GM18873 (cell line): Measurements from ENCODE around the gene AP2S1.
A peak's percentile ranks its signal among the peaks of the same experiment; 100 is the strongest.
"Not testable (repeated sequence)": the region's sequence is repeated elsewhere in the genome, so short reads cannot be mapped to it uniquely, and the experiment has no call there.

ENCODE experiments used
- ATAC-seq: cut with Tn5 transposase; IDR thresholded peaks from one replicate; pipeline ENCODE4 v1.9.1; 2021; ENCODE audit warnings: mild to moderate bottlenecking, moderate library complexity, moderate number of reproducible peaks; ENCODE audit not compliant: unreplicated experiment, low FRiP score

AP2S1 gene

DNA sequence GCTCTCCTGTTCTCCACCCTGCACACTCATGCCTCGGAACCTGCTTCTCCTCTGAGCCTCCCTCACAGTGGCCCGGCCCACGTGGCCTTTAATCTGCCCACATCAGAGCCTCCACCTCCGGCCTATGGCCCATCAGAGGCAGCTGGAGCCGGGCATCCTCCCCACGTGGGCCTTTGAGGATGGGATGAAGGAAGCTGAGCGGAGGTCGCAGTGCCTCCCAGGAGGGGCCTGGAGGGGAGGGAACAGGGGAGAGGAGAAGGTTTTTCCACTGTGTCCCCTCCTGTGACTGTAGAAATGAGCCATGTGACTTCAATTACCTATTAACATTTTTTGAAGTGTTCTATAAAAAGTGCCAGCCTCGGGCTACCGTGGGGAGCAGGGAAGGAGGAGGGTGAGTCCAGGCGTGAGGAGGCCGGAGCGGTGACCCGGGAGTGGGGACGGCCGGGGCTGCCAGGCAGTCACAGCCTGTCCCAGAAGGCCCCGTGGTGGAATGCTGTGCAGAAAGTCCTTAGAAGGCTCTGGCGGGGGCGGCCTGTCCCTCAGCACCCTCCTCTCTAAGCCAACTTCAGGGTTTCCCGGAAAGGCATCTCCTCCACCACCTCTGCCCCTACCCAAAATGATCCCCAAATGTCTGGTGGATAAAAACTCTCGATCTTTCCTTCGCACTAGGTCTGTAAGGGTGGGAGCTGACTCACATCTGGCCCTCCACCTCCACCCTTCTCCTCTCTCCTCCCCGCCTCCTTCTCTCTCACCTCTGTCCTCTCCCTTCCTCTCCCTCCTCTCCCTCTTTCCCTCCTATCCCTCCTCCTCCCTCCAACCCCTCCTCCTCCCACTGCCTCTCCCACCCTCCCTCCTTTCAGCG, 37.4 kb downstream of the AP2S1 start:
- ATAC-seq = no peak

DNA sequence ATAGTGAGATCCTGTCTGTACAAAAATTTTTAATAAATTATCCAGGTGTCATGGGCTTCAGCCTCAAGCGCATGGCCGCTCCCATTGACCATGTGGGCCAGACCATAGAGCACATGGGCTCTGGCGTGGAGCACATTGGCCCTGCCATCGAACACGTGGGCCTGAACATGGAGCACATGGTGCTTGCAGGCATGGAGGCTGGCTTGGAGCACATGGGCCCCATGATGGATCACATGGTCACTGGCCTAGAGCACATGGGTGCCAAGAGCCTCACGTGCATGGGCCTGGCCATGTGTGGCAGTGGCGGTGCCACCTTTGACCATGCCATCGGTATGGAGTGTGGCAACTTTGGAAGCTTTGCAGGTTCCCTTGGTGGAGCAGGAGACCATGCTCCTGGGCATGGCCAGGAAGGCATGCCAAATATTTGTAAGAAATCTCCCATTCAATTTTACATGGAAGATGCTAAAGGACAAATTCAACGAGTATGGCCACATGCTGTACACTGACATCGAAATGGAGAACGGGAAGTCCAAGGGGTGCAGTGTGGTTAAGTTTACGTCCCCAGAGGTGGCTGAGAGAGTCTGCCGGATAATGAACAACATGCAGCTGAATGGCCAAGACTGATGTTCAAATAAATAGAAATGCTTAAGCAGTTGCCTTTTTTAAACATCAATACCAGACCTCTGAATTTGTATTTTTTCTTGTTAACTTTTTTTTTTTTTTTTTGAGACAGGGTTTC, 40.9 kb downstream of the AP2S1 start:
- ATAC-seq = no peak

DNA sequence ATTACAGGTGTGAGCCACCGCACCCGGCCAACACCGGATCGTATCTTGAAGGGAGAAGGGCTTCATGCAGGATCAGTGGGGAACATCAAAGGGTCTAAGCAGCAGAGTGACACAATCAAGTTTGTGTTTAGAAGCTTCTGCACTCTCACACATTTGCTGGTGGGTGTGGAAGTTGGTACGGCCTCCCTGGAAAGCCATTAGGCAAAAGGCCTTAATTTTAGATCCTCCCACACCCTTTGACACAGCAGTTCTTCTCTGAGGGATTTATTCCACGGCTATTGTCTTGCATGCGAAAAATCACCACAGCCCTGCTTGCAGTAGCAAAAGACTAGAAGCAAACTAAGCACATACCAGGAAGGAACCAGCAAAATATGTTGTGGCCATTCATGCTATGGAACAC, 44.0 kb downstream of the AP2S1 start:
- no peak for ATAC-seq

DNA sequence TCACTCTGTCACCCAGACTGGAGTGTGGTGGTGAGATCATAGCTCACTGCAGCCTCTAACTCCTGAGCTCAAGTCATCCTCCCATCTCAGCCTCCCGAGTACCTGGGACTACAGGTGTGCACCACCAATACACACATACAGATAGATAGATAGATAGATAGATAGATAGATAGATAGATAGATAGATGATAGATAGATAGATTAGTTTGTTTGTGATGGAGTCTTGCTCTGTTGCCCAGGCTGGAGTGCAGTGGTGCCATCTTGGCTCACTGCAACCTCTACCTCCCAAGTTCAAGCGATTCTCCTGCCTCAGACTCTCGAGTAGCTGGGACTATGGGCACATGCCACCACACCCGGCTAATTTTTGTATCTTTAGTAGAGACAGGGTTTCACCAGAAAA, 46.2 kb downstream of the AP2S1 start:
- ATAC-seq = not testable (repeated sequence)

DNA sequence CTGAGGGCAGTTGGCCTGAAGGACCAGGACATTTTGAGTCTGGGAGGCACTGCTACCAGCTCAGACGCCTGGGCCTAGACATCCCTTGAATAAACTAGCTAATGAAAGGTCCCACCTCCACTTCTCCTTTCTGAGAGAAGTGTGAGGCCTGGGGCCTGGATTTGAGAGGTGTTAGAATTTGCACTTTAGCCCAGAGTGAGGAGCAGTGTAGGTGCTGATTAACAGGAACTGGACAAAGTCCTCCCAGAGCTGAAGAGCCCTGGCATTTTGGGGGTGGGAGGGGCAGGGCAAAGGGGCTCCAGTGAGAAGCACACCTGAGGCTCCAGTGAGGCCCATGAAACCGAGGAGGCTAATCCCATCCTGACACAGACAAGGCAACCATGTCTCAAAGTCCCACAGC, 47.1 kb downstream of the AP2S1 start:
- ATAC-seq = no peak

DNA sequence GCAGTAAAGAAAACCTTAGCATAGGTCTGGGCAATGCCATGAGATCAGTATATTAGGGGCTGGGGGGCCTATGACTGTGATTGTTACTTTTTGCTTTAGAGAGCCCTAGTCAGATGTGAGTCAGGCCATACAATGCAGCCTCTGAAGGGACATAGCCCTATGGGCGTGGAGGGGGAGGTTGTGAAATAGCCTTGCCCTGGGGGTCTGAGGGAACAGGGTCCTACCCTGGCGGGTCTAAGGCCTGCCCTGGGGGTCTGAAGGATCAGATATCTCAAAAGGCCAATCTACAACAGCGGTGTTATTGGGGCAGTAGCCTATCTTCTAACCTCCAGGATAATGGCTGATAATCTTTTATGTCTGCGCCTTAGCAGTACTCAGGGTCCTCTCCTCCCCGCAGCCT, 48.5 kb downstream of the AP2S1 start:
- no peak for ATAC-seq

DNA sequence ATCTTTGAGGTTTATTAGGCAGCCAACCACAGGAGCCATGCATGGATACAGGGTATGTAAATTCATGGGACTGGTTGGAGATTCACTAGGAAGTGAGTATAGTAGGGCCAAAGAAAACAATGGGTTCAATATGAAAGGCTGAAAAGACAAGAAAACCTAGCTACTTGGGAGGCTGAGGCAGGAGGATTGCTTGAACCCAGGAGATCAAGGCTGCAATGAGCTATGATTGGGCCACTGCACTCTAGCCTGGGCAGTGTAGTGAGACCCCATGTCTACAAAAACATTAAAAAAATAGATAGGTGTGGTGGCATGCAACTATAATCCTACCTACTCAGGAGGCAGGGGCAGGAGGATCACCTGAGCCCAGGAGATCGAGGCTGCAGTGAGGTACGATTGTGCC, 51.9 kb downstream of the AP2S1 start:
- ATAC-seq = no peak

DNA sequence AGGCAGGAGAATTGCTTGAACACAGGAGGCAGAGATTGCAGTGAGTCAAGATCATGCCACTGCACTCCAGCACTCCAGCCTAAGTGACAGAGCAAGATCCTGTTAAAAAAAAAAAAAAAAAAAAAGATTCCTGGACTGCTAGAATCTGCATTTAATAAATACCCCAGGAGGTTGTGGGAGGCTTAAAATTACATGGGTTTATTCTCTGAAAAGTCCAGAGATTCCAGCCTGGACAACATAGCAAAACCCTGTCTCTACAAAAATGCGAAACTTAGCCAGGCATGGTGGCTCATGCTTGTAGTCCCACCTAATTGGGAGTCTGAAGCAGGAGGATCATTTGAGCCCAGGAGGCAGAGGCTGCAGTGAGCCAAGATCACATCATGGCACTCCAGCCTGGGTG, 52.8 kb downstream of the AP2S1 start:
- ATAC-seq = no peak

DNA sequence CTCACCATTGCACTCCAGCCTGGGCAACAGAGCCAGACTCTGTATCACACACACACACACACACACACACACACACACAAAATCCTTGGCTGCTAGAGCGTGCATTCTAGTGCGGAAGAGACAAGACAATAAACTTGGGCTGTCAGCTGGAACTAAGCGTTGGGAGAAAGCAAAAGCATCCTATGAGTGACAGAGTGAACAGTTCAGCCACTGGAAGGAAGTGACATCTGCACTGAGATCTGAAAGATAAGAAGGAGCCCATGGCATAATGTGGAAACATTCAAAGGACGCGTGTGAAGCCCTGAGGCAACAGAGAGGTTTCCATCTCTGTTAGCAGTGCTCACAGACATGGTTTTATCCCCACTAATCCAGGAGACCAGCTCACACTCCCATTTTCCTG, 58.7 kb downstream of the AP2S1 start:
- ATAC-seq = no peak

DNA sequence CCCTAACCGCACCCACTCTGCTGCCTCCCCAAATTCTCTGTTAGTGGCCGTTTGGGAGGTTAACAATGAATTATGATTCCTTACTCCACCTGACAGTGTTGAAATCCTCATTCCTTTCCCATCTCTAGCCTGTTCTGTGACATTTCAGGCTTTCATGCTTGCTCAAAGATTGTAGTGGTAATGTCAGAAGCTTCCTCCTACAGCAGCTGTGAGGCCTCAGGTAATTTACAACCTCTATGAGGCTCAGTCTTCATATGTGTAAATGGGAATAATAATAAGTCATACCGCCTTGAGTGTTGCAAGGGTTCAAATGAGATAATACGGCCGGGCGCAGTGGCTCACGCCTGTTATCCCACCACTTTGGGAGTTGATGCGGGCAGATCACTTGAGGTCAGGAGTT, 61.3 kb downstream of the AP2S1 start:
- no peak for ATAC-seq

DNA sequence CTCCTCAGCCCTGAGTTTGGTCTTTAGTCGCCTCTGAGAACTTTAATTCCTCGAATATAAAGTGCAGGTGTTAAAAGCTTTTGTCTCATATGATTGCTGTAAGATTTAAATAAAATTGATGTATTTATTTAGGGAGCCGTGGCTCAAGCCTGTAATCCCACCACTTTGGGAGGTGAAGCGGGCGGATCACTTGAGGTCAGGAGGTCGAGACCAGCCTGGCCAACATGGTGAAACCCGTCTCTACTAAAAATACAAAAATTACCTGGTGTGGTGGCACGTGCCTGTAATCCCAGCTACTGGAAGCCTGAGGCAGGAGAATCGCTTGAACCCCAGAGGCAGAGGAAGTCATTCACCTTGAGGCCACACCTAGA, 61.7 kb downstream of the AP2S1 start:
- no peak for ATAC-seq

DNA sequence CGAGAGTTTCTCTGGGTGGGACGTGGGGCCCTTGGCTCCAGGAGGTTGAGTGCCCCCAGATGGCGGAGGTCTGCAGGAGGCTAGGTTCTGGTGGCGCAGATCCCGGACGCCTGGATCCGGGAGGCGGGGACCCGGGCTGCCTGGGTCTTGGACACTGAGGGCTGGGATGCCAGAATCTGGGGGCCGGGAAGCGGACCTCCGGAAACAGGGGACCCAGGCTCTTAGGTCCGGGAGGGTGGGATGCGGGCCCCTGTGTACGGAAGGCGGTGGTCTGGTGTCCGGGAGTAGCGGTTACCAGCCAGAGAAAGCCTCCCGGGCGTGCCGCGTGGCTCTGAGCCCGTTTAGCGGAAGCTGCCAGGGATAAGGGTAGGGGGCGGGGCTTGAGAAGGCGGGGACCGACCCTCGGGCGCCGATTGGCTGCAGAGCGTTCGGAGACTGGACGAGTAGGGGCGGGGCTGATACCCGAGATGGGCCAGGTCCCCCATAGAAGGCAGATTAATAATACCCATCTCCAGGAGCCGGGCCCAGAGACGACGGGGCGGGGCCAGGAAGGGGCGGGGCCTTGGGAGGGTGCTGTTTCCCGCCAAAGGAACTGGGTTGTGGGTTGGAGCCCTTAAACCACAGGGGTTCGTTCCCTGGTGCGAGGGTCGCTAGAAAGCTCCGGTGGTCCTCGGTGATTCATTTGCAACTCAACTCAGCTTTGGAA, 62.2 kb downstream of the AP2S1 start, which contains the start of gene SLC1A5:
SLC1A5 (minus strand) TSS at position 333 of the 706 bp plus-strand sequence. CDS start 629 bp downstream, outside the sequence.
- ATAC-seq = peak; percentile 41
